ENCODE measurements around the gene GNG10. TPM values are rescaled to one million over a fixed set of nuclear protein-coding genes. Genes with fewer than 3 reads are reported as not detected.
A peak's percentile ranks its signal among the peaks of the same experiment; 100 is the strongest.

Gene GNG10
- total RNA-seq, 1 donor from 2014 or later, result 36.4 TPM

GRCh38 chr9:111622626-111623025 lies 38.8 kb upstream of the GNG10 start:
- Mint-ChIP-seq H3K4me1 (ENCODE audit: unreplicated experiment) (peaks cover 2% of the 10 kb centered on the region), H3K9me3 (ENCODE audit: unreplicated experiment) (no peaks in the 10 kb centered on the region), H3K36me3 (ENCODE audit: unreplicated experiment) (no peaks in the 10 kb centered on the region), H3K4me3 (ENCODE audit: unreplicated experiment) (no peak overlapping the region), H3K27ac (ENCODE audit: unreplicated experiment) (no peak overlapping the region), H3K27me3 (ENCODE audit: unreplicated experiment) (no peaks in the 10 kb centered on the region)
- no peak for DNase-seq (ENCODE audit: extremely low spot score, unreplicated experiment)
- TF ChIP-seq, protein P1, sequence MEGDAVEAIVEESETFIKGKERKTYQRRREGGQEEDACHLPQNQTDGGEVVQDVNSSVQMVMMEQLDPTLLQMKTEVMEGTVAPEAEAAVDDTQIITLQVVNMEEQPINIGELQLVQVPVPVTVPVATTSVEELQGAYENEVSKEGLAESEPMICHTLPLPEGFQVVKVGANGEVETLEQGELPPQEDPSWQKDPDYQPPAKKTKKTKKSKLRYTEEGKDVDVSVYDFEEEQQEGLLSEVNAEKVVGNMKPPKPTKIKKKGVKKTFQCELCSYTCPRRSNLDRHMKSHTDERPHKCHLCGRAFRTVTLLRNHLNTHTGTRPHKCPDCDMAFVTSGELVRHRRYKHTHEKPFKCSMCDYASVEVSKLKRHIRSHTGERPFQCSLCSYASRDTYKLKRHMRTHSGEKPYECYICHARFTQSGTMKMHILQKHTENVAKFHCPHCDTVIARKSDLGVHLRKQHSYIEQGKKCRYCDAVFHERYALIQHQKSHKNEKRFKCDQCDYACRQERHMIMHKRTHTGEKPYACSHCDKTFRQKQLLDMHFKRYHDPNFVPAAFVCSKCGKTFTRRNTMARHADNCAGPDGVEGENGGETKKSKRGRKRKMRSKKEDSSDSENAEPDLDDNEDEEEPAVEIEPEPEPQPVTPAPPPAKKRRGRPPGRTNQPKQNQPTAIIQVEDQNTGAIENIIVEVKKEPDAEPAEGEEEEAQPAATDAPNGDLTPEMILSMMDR (IDR thresholded peaks at IDR 0.05), result no peak

- DNase-seq (ENCODE audit: extremely low spot score, unreplicated experiment), result no peak
- Mint-ChIP-seq H3K27me3 (ENCODE audit: unreplicated experiment) (no peaks in the 10 kb centered on the region), H3K4me1 (ENCODE audit: unreplicated experiment) (peaks cover 11% of the 10 kb centered on the region), H3K4me3 (ENCODE audit: unreplicated experiment) (no peak overlapping the region), H3K9me3 (ENCODE audit: unreplicated experiment) (no peaks in the 10 kb centered on the region), H3K27ac (ENCODE audit: unreplicated experiment) (no peak overlapping the region), H3K36me3 (ENCODE audit: unreplicated experiment) (no peaks in the 10 kb centered on the region)
- TF ChIP-seq, protein P1 (IDR thresholded peaks at IDR 0.05), result no peak
Observed at GRCh38 chr9:111627260-111627963, 34.0 kb upstream of the GNG10 start.

DNA sequence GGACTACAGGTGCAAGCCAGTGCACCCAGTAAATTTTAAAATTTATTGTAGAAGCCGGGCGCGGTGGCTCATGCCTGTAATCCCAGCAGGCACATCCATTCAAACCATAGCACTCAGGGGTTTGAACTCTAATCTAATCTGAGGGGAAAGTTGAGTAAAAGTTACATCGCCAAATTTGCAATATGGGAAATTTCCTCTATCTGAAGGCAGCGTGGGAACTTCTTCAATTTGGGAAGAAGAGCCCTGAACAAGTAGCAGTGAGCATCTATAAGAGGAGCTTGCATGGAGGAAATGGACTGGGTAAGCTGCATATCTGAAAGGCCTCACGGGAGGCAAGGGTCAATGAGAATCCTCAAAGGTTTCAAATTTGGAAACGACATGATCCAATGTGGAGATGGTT lies 33.0 kb upstream of the GNG10 start:
- TF ChIP-seq, protein P1 (IDR thresholded peaks at IDR 0.05), result no peak
- H3K27me3 Mint-ChIP-seq (ENCODE audit: unreplicated experiment), result no peaks in the 10 kb centered on the region
- no peaks in the 10 kb centered on the region for H3K9me3 Mint-ChIP-seq (ENCODE audit: unreplicated experiment)
- H3K27ac Mint-ChIP-seq (ENCODE audit: unreplicated experiment), result no peak overlapping the region
- H3K36me3 Mint-ChIP-seq (ENCODE audit: unreplicated experiment), result no peaks in the 10 kb centered on the region
- H3K4me3 Mint-ChIP-seq (ENCODE audit: unreplicated experiment), result no peak overlapping the region
- peaks cover 21% of the 10 kb centered on the region for H3K4me1 Mint-ChIP-seq (ENCODE audit: unreplicated experiment)
- no peak for DNase-seq (ENCODE audit: extremely low spot score, unreplicated experiment)

- Mint-ChIP-seq H3K9me3 (ENCODE audit: unreplicated experiment) (no peaks in the 10 kb centered on the region), H3K4me1 (ENCODE audit: unreplicated experiment) (peaks cover 29% of the 10 kb centered on the region), H3K27ac (ENCODE audit: unreplicated experiment) (peak overlapping the region; percentile 83), H3K27me3 (ENCODE audit: unreplicated experiment) (no peaks in the 10 kb centered on the region), H3K36me3 (ENCODE audit: unreplicated experiment) (no peaks in the 10 kb centered on the region), H3K4me3 (ENCODE audit: unreplicated experiment) (peak overlapping the region; percentile 99)
- no peak for DNase-seq (ENCODE audit: extremely low spot score, unreplicated experiment)
- TF ChIP-seq, protein P1 (IDR thresholded peaks at IDR 0.05), result no peak
Observed at GRCh38 chr9:111630182-111630963, 31.0 kb upstream of the GNG10 start.

DNA sequence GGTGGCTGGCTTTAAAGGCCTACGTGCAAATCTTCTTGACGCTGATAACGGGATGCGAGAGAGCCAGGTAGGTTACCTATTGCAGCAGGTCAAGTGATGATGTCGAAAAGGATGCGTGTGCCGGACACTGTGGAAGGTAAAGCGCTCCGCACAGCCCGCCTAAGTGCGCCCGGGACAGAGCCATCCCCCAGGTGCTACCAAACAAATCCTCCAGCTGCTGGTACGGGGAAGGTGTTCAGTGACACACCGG lies 30.5 kb upstream of the GNG10 start:
- DNase-seq (ENCODE audit: extremely low spot score, unreplicated experiment), result no peak
- Mint-ChIP-seq H3K4me3 (ENCODE audit: unreplicated experiment) (peak overlapping the region; percentile 99), H3K36me3 (ENCODE audit: unreplicated experiment) (no peaks in the 10 kb centered on the region), H3K9me3 (ENCODE audit: unreplicated experiment) (no peaks in the 10 kb centered on the region), H3K27me3 (ENCODE audit: unreplicated experiment) (no peaks in the 10 kb centered on the region), H3K27ac (ENCODE audit: unreplicated experiment) (peak overlapping the region; percentile 83), H3K4me1 (ENCODE audit: unreplicated experiment) (peaks cover 29% of the 10 kb centered on the region)
- TF ChIP-seq, protein P1 (IDR thresholded peaks at IDR 0.05), result no peak
